PFSK-1 (cell line): ENCODE results near the gene MRPL16.

Experiments
- FOXP2 ChIP-seq: optimal IDR thresholded peaks from 2 replicates; pipeline ENCODE3; 2011; ENCODE audit warnings: borderline replicate concordance, control low read depth, inconsistent platforms; ENCODE audit not compliant: insufficient read depth; ENCODE audit errors: extremely low read length, extremely low read depth
- POLR2AphosphoS5 ChIP-seq: IDR thresholded peaks from 2 replicates; pipeline ENCODE4 v1.6.1; 2012; ENCODE audit warnings: low read depth, mild to moderate bottlenecking, control low read depth, low read length, moderate library complexity
- SIN3A ChIP-seq: IDR thresholded peaks from 2 replicates; pipeline ENCODE4 v1.6.1; 2012; ENCODE audit warnings: mild to moderate bottlenecking, low read length, moderate library complexity, borderline replicate concordance; ENCODE audit not compliant: insufficient read depth
- TAF1 ChIP-seq: IDR thresholded peaks from 2 replicates; pipeline ENCODE4 v1.6.1; 2012; ENCODE audit warnings: low read length, control low read depth, borderline replicate concordance; ENCODE audit not compliant: insufficient read depth
- TF ChIP-seq, protein P1 (sequence below), 2 experiments: IDR thresholded peaks; 2 replicates each; pipeline versions ENCODE4 v1.6.1 to v1.8.0; 2011 to 2012; ENCODE audit warnings: low read depth in 2 of 2, low read length in 2 of 2, control low read depth in 1 of 2, inconsistent platforms in 1 of 2, mild to moderate bottlenecking in 1 of 2, moderate library complexity in 1 of 2; ENCODE audit not compliant: insufficient read depth in 1 of 2

Gene MRPL16

GRCh38 chr11:59778122-59778521 is 32.5 kb downstream of the MRPL16 start:
- TF ChIP-seq, protein P1, sequence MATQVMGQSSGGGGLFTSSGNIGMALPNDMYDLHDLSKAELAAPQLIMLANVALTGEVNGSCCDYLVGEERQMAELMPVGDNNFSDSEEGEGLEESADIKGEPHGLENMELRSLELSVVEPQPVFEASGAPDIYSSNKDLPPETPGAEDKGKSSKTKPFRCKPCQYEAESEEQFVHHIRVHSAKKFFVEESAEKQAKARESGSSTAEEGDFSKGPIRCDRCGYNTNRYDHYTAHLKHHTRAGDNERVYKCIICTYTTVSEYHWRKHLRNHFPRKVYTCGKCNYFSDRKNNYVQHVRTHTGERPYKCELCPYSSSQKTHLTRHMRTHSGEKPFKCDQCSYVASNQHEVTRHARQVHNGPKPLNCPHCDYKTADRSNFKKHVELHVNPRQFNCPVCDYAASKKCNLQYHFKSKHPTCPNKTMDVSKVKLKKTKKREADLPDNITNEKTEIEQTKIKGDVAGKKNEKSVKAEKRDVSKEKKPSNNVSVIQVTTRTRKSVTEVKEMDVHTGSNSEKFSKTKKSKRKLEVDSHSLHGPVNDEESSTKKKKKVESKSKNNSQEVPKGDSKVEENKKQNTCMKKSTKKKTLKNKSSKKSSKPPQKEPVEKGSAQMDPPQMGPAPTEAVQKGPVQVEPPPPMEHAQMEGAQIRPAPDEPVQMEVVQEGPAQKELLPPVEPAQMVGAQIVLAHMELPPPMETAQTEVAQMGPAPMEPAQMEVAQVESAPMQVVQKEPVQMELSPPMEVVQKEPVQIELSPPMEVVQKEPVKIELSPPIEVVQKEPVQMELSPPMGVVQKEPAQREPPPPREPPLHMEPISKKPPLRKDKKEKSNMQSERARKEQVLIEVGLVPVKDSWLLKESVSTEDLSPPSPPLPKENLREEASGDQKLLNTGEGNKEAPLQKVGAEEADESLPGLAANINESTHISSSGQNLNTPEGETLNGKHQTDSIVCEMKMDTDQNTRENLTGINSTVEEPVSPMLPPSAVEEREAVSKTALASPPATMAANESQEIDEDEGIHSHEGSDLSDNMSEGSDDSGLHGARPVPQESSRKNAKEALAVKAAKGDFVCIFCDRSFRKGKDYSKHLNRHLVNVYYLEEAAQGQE (IDR thresholded peaks at IDR 0.05; ENCODE audit: insufficient read depth in 1 of 2, low read depth in 2 of 2, low read length in 2 of 2): no peak
- no peak for TF ChIP-seq FOXP2
- TF ChIP-seq POLR2AphosphoS5: no peak
- no peak for TF ChIP-seq SIN3A
- no peak for TF ChIP-seq TAF1

DNA sequence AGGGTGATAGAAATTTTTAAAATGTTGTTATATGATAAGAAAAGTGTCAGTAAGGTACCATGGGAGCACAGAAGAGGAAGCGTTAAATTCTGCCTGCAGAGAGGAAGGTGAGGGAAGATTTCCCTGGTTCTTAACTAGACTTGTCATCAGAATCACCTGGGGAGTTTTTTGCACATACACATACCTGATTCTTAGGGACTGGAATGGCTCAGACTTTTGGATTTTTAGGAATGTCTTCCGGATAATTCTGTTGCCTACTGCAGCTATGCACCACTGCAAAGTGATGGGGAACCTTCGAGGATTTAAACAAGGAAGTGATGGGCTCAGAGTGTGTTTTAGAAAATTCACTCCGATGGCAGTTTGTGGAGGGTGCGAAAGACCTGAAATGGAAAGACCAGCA is 33.5 kb downstream of the MRPL16 start:
- TF ChIP-seq TAF1 (no peak), SIN3A (no peak), POLR2AphosphoS5 (no peak), FOXP2 (no peak)
- TF ChIP-seq, protein P1 (IDR thresholded peaks at IDR 0.05; ENCODE audit: insufficient read depth in 1 of 2, low read depth in 2 of 2, low read length in 2 of 2): no peak

- TF ChIP-seq SIN3A (no peak), FOXP2 (no peak), TAF1 (no peak), POLR2AphosphoS5 (no peak)
- TF ChIP-seq, protein P1 (IDR thresholded peaks at IDR 0.05; ENCODE audit: insufficient read depth in 1 of 2, low read depth in 2 of 2, low read length in 2 of 2): no peak
Observed at GRCh38 chr11:59776210-59777066, 34.1 kb downstream of the MRPL16 start.

- TF ChIP-seq POLR2AphosphoS5 (no peak), FOXP2 (no peak), TAF1 (no peak)
- TF ChIP-seq, protein P1 (IDR thresholded peaks at IDR 0.05; ENCODE audit: insufficient read depth in 1 of 2, low read depth in 2 of 2, low read length in 2 of 2): no peak
Observed at GRCh38 chr11:59773083-59773440, 37.5 kb downstream of the MRPL16 start.
